GM21515 (cell line): Measurements from ENCODE around the gene ANXA1.
A peak's percentile ranks its signal among the peaks of the same experiment; 100 is the strongest.

Experiments used
- ATAC-seq: cut with Tn5 transposase; IDR thresholded peaks from one replicate; pipeline ENCODE4 v1.9.1; 2021; ENCODE audit not compliant: unreplicated experiment

The ANXA1 gene

GRCh38 chr9:73137914-73138313 is 13.8 kb upstream of the ANXA1 start:
- ATAC-seq: no peak

DNA sequence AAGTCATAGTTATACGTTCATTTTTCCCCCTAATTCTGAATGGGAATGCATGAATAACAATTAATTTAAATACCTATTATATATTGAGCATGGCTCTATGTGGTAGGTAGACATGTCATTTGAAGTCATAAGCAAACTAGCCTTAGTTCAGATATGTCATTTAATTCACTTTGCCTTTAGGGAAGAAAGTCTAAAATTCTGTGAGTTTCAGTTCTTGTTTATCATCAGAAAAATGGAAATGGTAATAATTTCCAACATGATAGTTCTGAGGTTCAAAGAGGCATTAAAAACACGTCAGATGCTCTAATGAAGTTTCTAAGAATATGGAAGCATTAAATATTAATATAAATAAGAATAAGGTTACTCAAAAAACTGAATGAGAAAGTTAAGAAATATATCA is 13.1 kb upstream of the ANXA1 start:
- ATAC-seq: no peak

DNA sequence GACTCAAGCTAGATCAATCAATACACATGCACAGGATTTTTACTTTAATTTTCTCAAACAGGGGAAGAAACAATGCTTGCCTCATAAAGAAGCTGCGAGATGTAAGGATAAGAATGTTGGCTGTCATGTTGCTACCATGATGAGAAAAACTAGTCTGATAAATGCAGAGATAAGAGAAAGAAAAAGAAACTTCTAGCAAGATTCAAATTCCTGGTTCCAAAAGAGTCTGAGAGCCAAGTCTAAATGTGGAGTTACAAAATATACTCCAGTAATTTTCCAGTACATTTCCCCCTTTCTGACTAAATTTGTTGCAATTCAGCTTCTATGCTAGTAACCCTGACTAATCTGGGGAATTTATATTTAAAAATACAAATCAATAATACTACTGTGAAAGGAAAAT is 10.4 kb upstream of the ANXA1 start:
- no peak for ATAC-seq

- no peak for ATAC-seq
Observed at GRCh38 chr9:73143711-73144328, 7.8 kb upstream of the ANXA1 start.

DNA sequence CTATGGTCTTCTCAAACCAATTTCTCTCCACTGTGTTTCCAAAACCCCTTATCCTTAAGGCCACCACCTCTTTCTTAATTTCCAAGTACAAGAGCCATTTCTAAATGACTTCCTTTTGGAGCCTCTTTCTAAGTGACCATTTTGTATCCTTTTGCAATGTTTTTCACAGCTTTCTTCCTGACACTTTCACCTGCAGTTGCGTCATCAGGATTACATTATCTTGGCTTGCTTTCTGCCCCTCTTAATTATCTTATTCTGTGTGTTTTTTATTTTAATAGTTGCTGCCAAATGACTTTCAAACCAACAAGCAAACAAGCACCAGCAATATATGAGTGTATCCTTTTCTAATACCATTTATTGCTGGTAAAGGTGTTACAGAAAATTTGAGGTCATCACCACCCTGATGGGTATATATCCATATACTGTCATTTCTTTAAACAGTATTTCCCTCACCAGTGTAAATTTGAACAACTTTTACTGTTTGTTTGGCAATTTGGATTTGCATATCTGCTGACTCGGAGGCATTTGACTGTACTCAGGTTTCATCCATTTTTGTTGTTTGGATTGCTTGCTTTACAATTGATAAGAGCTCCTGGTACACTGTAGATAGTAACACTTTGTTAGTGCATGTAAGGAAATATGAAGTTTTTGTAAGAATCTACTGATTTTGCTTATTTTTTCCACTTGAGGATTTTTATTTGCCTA is 5.4 kb upstream of the ANXA1 start:
- ATAC-seq: no peak

- no peak for ATAC-seq
Observed at GRCh38 chr9:73148447-73148937, 3.2 kb upstream of the ANXA1 start.

- ATAC-seq: peak; percentile 64
Observed at GRCh38 chr9:73149371-73150067, 2.1 kb upstream of the ANXA1 start.

DNA sequence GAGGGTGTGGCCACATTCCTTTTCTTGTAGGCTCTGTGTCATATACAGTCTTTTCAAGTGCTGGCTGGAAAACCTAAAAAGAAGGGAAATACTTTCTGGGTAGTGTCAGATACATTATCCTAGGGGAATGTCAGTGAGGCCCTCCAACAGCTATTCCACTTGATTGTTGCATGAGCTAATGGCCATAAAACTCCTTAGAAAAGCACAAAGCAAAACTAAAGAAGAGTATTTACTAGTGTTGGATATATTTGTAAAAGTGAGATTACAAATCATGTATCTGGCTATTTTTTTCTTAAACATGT is 829 bp downstream of the ANXA1 start:
- no peak for ATAC-seq

GRCh38 chr9:73152953-73153352 is 1.3 kb downstream of the ANXA1 start:
- ATAC-seq: peak; percentile 57

DNA sequence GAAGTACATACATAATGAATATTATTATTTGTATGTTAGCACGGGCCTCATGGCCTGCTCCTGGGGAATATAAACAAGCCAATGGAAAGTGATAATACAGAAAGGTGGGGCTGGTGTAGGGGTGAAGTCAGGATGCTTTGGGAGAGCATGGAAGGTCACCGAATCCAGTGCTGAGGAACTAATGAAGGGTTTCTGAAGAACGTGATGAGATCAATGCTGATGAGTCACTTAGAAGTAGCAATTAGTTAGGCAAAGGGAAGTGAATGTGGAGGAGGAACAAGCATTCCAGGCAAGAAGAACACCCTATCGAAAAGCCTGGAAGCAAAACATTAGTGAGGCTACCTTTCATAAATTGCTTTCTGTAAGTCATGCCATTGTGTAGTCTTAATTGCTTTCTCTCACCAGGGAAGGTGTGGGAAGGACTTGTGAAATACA is 2.1 kb downstream of the ANXA1 start:
- no peak for ATAC-seq

GRCh38 chr9:73154271-73154670 is 2.6 kb downstream of the ANXA1 start:
- no peak for ATAC-seq

DNA sequence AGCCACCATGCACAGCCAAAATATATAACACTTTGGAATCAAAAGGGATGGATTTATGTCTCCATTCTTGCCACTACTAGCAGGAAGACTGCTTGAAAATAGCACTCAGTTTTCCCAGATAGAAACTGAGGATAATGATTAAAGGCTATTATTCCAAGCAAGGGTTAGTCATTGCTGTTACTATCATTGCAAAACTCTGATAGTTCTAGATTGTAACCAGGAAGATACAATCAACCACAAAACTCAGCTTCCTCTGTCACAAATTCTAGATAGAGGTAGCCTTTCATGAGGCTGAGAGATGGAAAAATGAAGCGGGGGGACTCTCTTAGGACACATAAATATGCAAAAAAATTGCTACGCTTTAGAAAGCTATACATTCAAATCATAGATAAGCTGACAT is 3.1 kb downstream of the ANXA1 start:
- ATAC-seq: no peak

DNA sequence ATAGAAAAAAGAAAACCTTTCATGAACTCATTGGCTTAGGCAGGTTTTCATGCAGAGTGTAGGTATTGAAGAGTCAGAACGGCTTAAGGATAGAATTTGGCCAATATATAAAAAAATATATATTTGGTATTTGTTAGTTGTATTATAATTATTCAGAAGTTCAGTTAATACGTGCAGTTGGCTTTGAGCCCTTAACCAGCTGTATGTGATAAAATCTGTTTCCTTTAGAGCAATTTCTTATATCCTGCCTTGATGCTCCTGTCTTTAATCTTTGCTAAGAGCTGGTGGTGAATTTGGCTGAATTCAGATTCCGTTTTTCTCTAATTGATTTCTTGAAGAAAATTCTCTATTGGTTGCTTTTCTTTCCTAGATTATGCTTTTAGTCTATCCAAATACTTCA is 3.7 kb downstream of the ANXA1 start:
- no peak for ATAC-seq

- no peak for ATAC-seq
Observed at GRCh38 chr9:73155968-73156864, 4.6 kb downstream of the ANXA1 start.

DNA sequence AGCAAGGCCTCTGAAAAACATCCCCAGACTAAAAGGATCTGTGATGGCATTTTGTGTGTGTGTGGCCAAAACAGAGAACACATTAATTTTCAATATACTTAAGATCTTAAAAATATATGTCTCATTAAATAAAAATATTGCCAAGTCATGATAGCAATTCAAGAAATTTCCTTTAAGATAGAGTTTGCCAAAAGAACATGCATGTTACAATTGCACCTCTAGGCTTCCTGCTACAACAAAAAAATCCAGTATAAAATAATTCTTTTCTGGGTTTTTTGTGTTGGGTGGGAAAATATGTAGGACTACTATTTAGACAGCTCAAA is 5.2 kb downstream of the ANXA1 start:
- no peak for ATAC-seq

DNA sequence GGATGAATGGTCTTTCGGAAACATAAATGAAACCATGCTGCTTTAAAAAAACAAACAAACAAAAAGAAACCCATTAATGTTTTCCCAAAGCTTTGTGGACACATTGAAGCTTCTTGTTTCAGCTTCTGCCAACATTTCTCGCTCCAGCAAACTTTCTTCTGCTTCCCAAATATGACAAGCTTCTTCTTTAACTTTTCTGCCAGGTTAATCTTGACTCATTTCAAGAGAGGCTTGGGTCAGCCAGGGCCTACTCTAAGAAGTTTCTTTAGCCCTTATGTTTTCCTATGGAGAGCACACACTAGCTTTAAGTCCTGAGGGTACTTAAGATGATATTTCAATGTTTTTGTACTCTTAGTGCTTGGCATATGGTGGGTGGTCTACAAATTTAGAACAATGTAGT is 6.1 kb downstream of the ANXA1 start:
- ATAC-seq: no peak

- no peak for ATAC-seq
Observed at GRCh38 chr9:73158723-73159122, 7.1 kb downstream of the ANXA1 start.

GRCh38 chr9:73160868-73161267 is 9.2 kb downstream of the ANXA1 start:
- ATAC-seq: no peak

DNA sequence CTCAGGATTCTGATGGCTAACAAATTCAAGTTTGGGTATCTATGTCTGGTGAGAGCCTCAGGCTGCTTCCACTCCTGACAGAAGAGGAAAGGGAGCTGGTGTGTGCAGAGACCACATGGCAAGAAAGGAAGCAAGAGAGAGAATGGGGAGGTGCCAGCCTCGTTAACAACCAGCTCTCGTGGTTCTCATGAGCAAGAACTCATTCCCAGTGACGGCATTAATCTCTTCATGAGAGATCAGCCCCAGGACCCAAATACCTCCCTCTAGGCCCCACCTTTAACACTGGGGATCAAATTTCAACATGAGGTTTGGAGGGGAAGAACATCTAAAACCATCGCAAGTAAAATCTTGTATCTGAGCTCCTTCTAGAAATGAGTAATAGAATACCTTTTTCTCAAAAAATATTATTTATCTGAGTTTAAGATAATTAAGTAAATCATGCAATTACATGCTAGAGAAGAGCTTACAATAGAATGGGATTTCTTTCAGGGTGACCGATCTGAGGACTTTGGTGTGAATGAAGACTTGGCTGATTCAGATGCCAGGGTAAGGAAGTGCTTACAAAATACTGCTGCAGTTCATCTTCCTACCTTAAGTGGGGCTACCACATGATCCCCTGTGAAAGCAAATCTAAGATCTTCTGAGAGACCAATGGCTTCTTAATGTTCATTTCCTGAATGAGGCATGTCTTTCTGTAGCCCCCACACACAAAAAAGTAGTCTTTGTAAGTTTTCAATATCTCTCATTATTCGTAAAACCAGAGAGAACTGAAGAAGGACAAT is 11.5 kb downstream of the ANXA1 start:
- no peak for ATAC-seq

- no peak for ATAC-seq
Observed at GRCh38 chr9:73165911-73166310, 14.2 kb downstream of the ANXA1 start.

GRCh38 chr9:73166468-73166867 is 14.8 kb downstream of the ANXA1 start:
- no peak for ATAC-seq
